ENCODE results near the gene LRRC4C. TPM values are rescaled to one million over a fixed set of nuclear protein-coding genes. Genes with fewer than 3 reads are reported as not detected.

LRRC4C gene
- polyA plus RNA-seq, 4 donors, result 1.4 to 1.6 TPM; not detected in 2

DNA sequence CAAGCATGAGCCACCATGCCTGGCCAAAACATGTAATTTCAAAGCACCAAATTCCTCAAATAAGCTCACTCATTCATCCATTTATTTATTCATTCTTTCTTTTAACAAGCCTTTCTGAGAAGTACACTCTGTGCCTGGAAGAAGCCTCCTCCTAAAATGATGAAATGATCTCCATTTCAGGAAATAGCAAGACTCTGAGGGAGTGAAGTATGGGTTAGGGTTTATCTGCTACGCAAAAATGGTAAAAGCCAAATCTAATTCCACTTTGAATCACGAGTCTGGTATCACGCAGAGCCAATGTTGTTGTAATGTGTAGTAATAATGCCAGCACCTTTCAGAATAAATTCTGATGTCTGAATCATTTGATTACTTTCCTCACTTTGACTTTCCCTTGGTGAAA, 1041.8 kb downstream of the LRRC4C start:
- 73 to 82% (median 81%) methylated on average over 3 of the region's 3 CpGs for WGBS, 3 donors
- no peaks in the 10 kb centered on the region for H3K36me3 ChIP-seq (ENCODE audit: control insufficient read depth in 3 of 3, insufficient read depth in 2 of 3, low read depth in 1 of 3, low read length in 3 of 3)
- peaks cover 0 to 5% (median 0%) of the 10 kb centered on the region in 3 donors for H3K27me3 ChIP-seq (ENCODE audit: control insufficient read depth in 3 of 3, insufficient read depth in 3 of 3, low read length in 3 of 3)
- no peak for DNase-seq
- H3K4me1 ChIP-seq (ENCODE audit: control insufficient read depth in 3 of 3, insufficient read depth in 2 of 3, low read depth in 1 of 3, low read length in 2 of 3), result no peaks in the 10 kb centered on the region
- H3K4me3 ChIP-seq (ENCODE audit: low read depth in 1 of 3, low read length in 3 of 3), result no peak overlapping the region
- no peak for FAIRE-seq
- no peaks in the 10 kb centered on the region for H3K9me3 ChIP-seq (ENCODE audit: control insufficient read depth in 2 of 2, insufficient read depth in 1 of 2, low read depth in 1 of 2, low read length in 1 of 2)
- H3K27ac ChIP-seq (ENCODE audit: low read depth in 1 of 3, low read length in 2 of 3), result no peak overlapping the region

DNA sequence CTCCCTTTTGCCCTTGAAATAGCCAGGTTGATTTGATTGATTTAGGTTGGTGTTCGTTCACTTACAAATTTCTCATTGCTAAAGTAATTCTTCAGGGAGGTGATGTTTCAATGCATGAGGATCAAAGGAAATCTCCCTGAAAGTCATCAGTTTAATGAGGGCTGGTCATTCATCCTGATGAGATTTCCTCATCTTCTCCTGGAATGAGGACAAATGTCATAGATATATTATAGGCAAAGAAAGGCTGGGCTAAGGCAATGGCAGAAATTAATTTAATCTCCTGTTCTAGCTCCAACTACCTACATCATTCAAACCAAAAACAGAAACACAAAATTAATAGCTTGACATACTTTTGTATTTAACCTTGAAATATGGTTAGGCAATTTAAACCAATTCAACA, 1052.1 kb downstream of the LRRC4C start:
- DNase-seq, result no peak
- WGBS, 3 donors, result 63 to 71% (median 65%) methylated on average over 1 of the region's 1 CpG
- Histone ChIP-seq H3K36me3 (ENCODE audit: control insufficient read depth in 3 of 3, insufficient read depth in 2 of 3, low read depth in 1 of 3, low read length in 3 of 3) (no peaks in the 10 kb centered on the region), H3K9me3 (ENCODE audit: control insufficient read depth in 2 of 2, insufficient read depth in 1 of 2, low read depth in 1 of 2, low read length in 1 of 2) (no peaks in the 10 kb centered on the region), H3K4me3 (ENCODE audit: low read depth in 1 of 3, low read length in 3 of 3) (no peak overlapping the region), H3K27ac (ENCODE audit: low read depth in 1 of 3, low read length in 2 of 3) (no peak overlapping the region), H3K4me1 (ENCODE audit: control insufficient read depth in 3 of 3, insufficient read depth in 2 of 3, low read depth in 1 of 3, low read length in 2 of 3) (no peaks in the 10 kb centered on the region), H3K27me3 (ENCODE audit: control insufficient read depth in 3 of 3, insufficient read depth in 3 of 3, low read length in 3 of 3) (no peaks in the 10 kb centered on the region)
- no peak for FAIRE-seq

DNA sequence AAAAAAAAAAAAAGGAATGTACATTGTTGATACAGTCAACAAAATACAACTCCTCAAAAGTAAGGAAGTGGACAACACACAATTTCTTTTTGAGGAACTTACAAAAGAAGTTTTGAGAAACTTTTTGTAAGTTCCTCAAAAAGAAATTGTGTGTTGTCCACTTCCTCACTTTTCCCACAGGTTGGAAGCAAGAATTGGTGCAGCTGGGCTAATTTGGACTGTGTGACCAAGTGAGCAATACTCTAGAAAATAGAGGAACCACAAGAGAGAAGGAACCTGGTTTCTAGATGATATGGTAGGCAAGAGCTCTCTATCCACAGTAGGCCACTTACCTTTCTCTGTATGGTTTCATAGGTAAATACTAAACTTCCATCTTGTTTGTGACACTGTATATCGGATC, 1053.8 kb downstream of the LRRC4C start:
- H3K36me3 ChIP-seq (ENCODE audit: control insufficient read depth in 3 of 3, insufficient read depth in 2 of 3, low read depth in 1 of 3, low read length in 3 of 3), result no peaks in the 10 kb centered on the region
- H3K27me3 ChIP-seq (ENCODE audit: control insufficient read depth in 3 of 3, insufficient read depth in 3 of 3, low read length in 3 of 3), result no peaks in the 10 kb centered on the region
- H3K9me3 ChIP-seq (ENCODE audit: control insufficient read depth in 2 of 2, insufficient read depth in 1 of 2, low read depth in 1 of 2, low read length in 1 of 2), result no peaks in the 10 kb centered on the region
- WGBS, 3 donors, result 81 to 89% (median 81%) methylated on average over 1 of the region's 1 CpG
- DNase-seq, result no peak
- no peaks in the 10 kb centered on the region for H3K4me1 ChIP-seq (ENCODE audit: control insufficient read depth in 3 of 3, insufficient read depth in 2 of 3, low read depth in 1 of 3, low read length in 2 of 3)
- H3K4me3 ChIP-seq (ENCODE audit: low read depth in 1 of 3, low read length in 3 of 3), result no peak overlapping the region
- no peak overlapping the region for H3K27ac ChIP-seq (ENCODE audit: low read depth in 1 of 3, low read length in 2 of 3)
- no peak for FAIRE-seq

DNA sequence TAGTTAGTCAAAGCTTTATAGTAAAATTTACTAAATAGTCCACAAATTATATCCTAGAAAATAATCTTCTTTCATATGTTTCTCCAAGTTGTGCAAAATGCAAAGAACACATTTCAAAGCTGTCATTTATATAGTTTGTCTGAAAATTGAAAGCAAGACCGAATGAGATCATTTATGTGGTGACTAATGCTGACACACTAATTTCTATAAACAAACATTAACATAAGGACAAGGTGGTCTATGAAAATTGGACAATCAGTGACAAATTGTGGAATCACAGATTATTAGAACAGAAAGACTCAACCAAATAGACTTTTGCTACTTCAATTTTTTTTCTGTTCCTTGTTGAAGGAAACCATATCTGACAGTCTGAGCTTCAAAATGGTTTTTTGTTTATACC, 1056.1 kb downstream of the LRRC4C start:
- Histone ChIP-seq H3K27ac (ENCODE audit: low read depth in 1 of 3, low read length in 2 of 3) (no peak overlapping the region), H3K4me1 (ENCODE audit: control insufficient read depth in 3 of 3, insufficient read depth in 2 of 3, low read depth in 1 of 3, low read length in 2 of 3) (no peaks in the 10 kb centered on the region), H3K4me3 (ENCODE audit: low read depth in 1 of 3, low read length in 3 of 3) (no peak overlapping the region), H3K36me3 (ENCODE audit: control insufficient read depth in 3 of 3, insufficient read depth in 2 of 3, low read depth in 1 of 3, low read length in 3 of 3) (no peaks in the 10 kb centered on the region), H3K9me3 (ENCODE audit: control insufficient read depth in 2 of 2, insufficient read depth in 1 of 2, low read depth in 1 of 2, low read length in 1 of 2) (no peaks in the 10 kb centered on the region), H3K27me3 (ENCODE audit: control insufficient read depth in 3 of 3, insufficient read depth in 3 of 3, low read length in 3 of 3) (no peaks in the 10 kb centered on the region)
- FAIRE-seq (no peak), DNase-seq (no peak)
- WGBS, 3 donors, result 14 to 36% (median 25%) methylated on average over 1 of the region's 1 CpG

DNA sequence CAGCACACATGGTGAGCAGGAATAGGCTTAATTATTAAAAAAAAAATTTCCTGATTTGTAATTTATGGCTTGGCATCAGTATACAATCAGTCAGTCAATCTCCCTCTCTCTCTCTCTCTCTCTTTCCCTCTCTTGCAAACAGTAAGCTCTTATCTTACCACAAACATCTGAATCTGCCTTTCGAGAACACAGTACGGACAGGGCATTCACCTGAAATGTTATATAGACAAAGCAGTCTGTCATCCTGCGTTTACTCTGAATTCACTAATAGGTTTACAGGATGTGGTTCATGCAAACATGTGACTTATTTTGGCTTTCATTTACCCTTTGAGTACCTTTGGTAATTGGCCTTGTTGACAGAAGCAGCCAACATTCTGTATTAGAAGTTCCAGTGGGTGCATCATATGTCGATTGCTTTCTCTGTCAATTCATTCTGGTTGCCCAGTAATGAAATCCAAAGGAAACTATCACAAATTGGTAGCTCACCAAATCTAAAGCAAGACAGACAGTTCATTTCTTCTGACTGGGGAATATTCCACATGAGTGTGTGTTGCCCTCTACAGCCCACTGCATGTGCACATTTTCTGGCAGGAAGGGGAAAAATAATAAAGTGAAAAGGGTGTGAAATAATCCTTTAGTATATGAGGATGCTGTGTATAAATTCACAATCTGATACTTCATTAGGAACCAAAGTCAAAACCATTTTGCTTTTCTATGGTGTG, 1058.2 kb downstream of the LRRC4C start:
- no peak for DNase-seq
- no peaks in the 10 kb centered on the region for H3K36me3 ChIP-seq (ENCODE audit: control insufficient read depth in 3 of 3, insufficient read depth in 2 of 3, low read depth in 1 of 3, low read length in 3 of 3)
- no peak overlapping the region for H3K4me3 ChIP-seq (ENCODE audit: low read depth in 1 of 3, low read length in 3 of 3)
- no peaks in the 10 kb centered on the region for H3K9me3 ChIP-seq (ENCODE audit: control insufficient read depth in 2 of 2, insufficient read depth in 1 of 2, low read depth in 1 of 2, low read length in 1 of 2)
- H3K27ac ChIP-seq (ENCODE audit: low read depth in 1 of 3, low read length in 2 of 3), result no peak overlapping the region
- WGBS, 3 donors, result 31 to 48% (median 44%) methylated on average over 4 of the region's 4 CpGs
- FAIRE-seq, result no peak
- no peaks in the 10 kb centered on the region for H3K4me1 ChIP-seq (ENCODE audit: control insufficient read depth in 3 of 3, insufficient read depth in 2 of 3, low read depth in 1 of 3, low read length in 2 of 3)
- H3K27me3 ChIP-seq (ENCODE audit: control insufficient read depth in 3 of 3, insufficient read depth in 3 of 3, low read length in 3 of 3), result no peaks in the 10 kb centered on the region

DNA sequence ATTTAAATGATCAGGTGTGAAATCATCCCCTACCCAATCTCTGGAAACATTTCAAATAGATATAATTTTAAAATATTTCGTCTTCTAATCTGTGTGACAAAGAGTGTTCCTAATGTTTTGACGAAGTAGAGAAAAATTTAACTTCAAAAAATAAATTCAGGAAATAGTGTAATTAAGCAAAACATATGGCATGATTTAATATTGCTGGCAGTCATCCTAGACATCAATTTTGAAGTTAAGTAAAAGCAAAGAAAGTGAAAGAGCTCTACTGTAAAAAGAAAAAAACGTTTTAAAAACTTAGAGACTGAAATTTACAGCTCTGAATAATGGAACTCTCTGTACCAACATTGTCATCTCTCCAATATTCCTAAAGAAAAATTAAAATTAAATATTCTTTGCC, 1062.3 kb downstream of the LRRC4C start:
- H3K36me3 ChIP-seq (ENCODE audit: control insufficient read depth in 3 of 3, insufficient read depth in 2 of 3, low read depth in 1 of 3, low read length in 3 of 3), result no peaks in the 10 kb centered on the region
- no peaks in the 10 kb centered on the region for H3K4me1 ChIP-seq (ENCODE audit: control insufficient read depth in 3 of 3, insufficient read depth in 2 of 3, low read depth in 1 of 3, low read length in 2 of 3)
- no peak overlapping the region for H3K27ac ChIP-seq (ENCODE audit: low read depth in 1 of 3, low read length in 2 of 3)
- FAIRE-seq, result no peak
- H3K4me3 ChIP-seq (ENCODE audit: low read depth in 1 of 3, low read length in 3 of 3), result no peak overlapping the region
- no peak for DNase-seq
- H3K27me3 ChIP-seq (ENCODE audit: control insufficient read depth in 3 of 3, insufficient read depth in 3 of 3, low read length in 3 of 3), result no peaks in the 10 kb centered on the region
- peaks cover 0 to 1% of the 10 kb centered on the region in 2 donors for H3K9me3 ChIP-seq (ENCODE audit: control insufficient read depth in 2 of 2, insufficient read depth in 1 of 2, low read depth in 1 of 2, low read length in 1 of 2)
- WGBS, 3 donors, result 38 to 47% (median 40%) methylated on average over 3 of the region's 3 CpGs

DNA sequence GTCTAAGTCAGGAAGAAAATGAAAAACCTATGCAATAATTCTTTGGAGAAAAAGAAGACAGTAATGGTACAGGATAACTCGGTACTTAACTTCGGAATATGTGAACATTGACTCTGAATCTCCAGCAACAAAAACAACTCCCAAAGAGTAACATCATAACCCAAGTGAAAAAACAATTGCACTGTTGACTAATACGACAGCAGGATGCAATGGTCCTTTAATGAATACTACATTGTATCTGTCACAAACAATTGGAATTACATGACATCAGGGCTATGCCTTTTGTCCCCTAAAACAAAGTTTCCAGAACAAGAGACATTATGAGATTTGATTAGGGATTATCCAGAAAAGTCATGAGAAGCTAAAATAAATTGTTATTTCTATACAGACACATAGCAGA, 1065.9 kb downstream of the LRRC4C start:
- H3K27me3 ChIP-seq (ENCODE audit: control insufficient read depth in 3 of 3, insufficient read depth in 3 of 3, low read length in 3 of 3), result no peaks in the 10 kb centered on the region
- H3K27ac ChIP-seq (ENCODE audit: low read depth in 1 of 3, low read length in 2 of 3), result no peak overlapping the region
- H3K4me3 ChIP-seq (ENCODE audit: low read depth in 1 of 3, low read length in 3 of 3), result no peak overlapping the region
- H3K36me3 ChIP-seq (ENCODE audit: control insufficient read depth in 3 of 3, insufficient read depth in 2 of 3, low read depth in 1 of 3, low read length in 3 of 3), result no peaks in the 10 kb centered on the region
- H3K9me3 ChIP-seq (ENCODE audit: control insufficient read depth in 2 of 2, insufficient read depth in 1 of 2, low read depth in 1 of 2, low read length in 1 of 2), result peaks cover 0 to 1% of the 10 kb centered on the region in 2 donors
- DNase-seq (no peak), FAIRE-seq (no peak)
- WGBS, 3 donors, result 77 to 90% (median 86%) methylated on average over 3 of the region's 3 CpGs
- no peaks in the 10 kb centered on the region for H3K4me1 ChIP-seq (ENCODE audit: control insufficient read depth in 3 of 3, insufficient read depth in 2 of 3, low read depth in 1 of 3, low read length in 2 of 3)

DNA sequence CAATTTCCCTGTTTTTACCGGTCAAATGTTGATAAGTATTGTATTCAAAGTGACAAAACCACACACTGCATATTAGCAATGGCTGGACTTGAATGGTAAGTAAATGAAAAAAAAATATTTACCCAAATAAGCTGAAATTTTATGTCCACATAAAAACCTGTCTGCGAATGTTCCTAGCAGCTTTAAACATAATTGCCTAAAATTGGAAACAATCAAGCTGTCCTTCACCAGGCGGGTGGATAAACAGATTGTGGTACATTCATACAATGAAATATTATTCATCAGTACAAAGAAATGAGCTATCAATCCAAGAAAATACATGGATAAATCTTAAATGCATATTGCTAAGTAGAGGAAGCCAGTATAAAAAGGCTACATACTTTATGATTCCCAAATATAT, 1067.8 kb downstream of the LRRC4C start:
- Histone ChIP-seq H3K4me1 (ENCODE audit: control insufficient read depth in 3 of 3, insufficient read depth in 2 of 3, low read depth in 1 of 3, low read length in 2 of 3) (peaks cover 0 to 6% (median 0%) of the 10 kb centered on the region in 3 donors), H3K4me3 (ENCODE audit: low read depth in 1 of 3, low read length in 3 of 3) (no peak overlapping the region), H3K27ac (ENCODE audit: low read depth in 1 of 3, low read length in 2 of 3) (no peak overlapping the region), H3K36me3 (ENCODE audit: control insufficient read depth in 3 of 3, insufficient read depth in 2 of 3, low read depth in 1 of 3, low read length in 3 of 3) (no peaks in the 10 kb centered on the region), H3K9me3 (ENCODE audit: control insufficient read depth in 2 of 2, insufficient read depth in 1 of 2, low read depth in 1 of 2, low read length in 1 of 2) (peaks cover 0 to 1% of the 10 kb centered on the region in 2 donors), H3K27me3 (ENCODE audit: control insufficient read depth in 3 of 3, insufficient read depth in 3 of 3, low read length in 3 of 3) (no peaks in the 10 kb centered on the region)
- no peak for DNase-seq
- FAIRE-seq, result no peak
- WGBS, 3 donors, result 80 to 91% (median 89%) methylated on average over 3 of the region's 3 CpGs

Data from small intestine (tissue), 7 donors.